Common myeloid progenitor, CD34-positive (primary cell): ENCODE measurements around the gene MTX1.
A peak's percentile ranks its signal among the peaks of the same experiment; 100 is the strongest.

Source experiments
- CTCF ChIA-PET: fragments of 350-600 bp; sonication (Branson Sonifier 250); formaldehyde crosslinking; loops from one replicate; lab custom pipeline; 2021; ENCODE audit warnings: antibody characterized with exemption; lab: Charles Lee
- POLR2A ChIA-PET: fragments of 350-600 bp; sonication (Branson Sonifier 250); formaldehyde crosslinking; loops from one replicate; lab custom pipeline; 2021; ENCODE audit warnings: antibody characterized with exemption; lab: Charles Lee
- DNase-seq, 3 donors: peaks; one replicate each; pipeline versions ENCODE4 v3.0.0 to v3.0.0-alpha.2; 2013
- H3K27ac ChIP-seq, 2 experiments: 1 replicate in 1 of 2; 2 replicates in 1 of 2; pipeline ENCODE4 v1.7.0; 2013; ENCODE audit warnings: inconsistent platforms in 2 of 2, low read length in 2 of 2, mild to moderate bottlenecking in 2 of 2, low read depth in 1 of 2, moderate library complexity in 1 of 2; ENCODE audit not compliant: severe bottlenecking in 2 of 2, insufficient read depth in 1 of 2, poor library complexity in 1 of 2
- H3K27me3 ChIP-seq, 5 experiments: replicated peaks in 2 of 5; 1 replicate in 3 of 5; 2 replicates in 2 of 5; pipeline versions ENCODE4 v1.6.1 to v1.7.0; 2013; ENCODE audit warnings: low read length in 4 of 5, mild to moderate bottlenecking in 2 of 5, moderate library complexity in 2 of 5, inconsistent platforms in 1 of 5; ENCODE audit not compliant: insufficient read depth in 5 of 5, control insufficient read depth in 4 of 5
- H3K36me3 ChIP-seq, 4 experiments: 1 replicate in 2 of 4; 2 replicates in 2 of 4; pipeline versions ENCODE4 v1.6.1 to v1.7.0; 2013; ENCODE audit warnings: low read length in 3 of 4, control low read depth in 1 of 4, mild to moderate bottlenecking in 1 of 4; ENCODE audit not compliant: control insufficient read depth in 4 of 4, insufficient read depth in 4 of 4
- H3K4me1 ChIP-seq, 4 experiments: 1 replicate in 3 of 4; 2 replicates in 1 of 4; pipeline versions ENCODE4 v1.6.1 to v1.7.1; 2013; ENCODE audit warnings: low read length in 3 of 4, mild to moderate bottlenecking in 3 of 4, control low read depth in 1 of 4, inconsistent platforms in 1 of 4, moderate library complexity in 1 of 4; ENCODE audit not compliant: control insufficient read depth in 4 of 4, insufficient read depth in 4 of 4; ENCODE audit errors: control extremely low read depth in 1 of 4
- H3K4me3 ChIP-seq, 7 experiments: 1 replicate in 4 of 7; 2 replicates in 3 of 7; pipeline versions ENCODE4 v1.5.1 to v1.7.0; 2013; ENCODE audit warnings: mild to moderate bottlenecking in 7 of 7, low read length in 6 of 7, moderate library complexity in 6 of 7, inconsistent platforms in 2 of 7, low read depth in 2 of 7, control low read depth in 1 of 7; ENCODE audit not compliant: insufficient read depth in 4 of 7, control insufficient read depth in 1 of 7; ENCODE audit errors: extremely low read depth in 1 of 7
- H3K9me3 ChIP-seq, 5 experiments: 1 replicate in 4 of 5; 2 replicates in 1 of 5; pipeline versions ENCODE4 v1.6.1 to v1.7.1; 2013; ENCODE audit warnings: low read length in 4 of 5, mild to moderate bottlenecking in 2 of 5, inconsistent platforms in 1 of 5, low read depth in 1 of 5, moderate library complexity in 1 of 5; ENCODE audit not compliant: control insufficient read depth in 4 of 5, insufficient read depth in 2 of 5; ENCODE audit errors: control extremely low read depth in 1 of 5
- WGBS: methylation state at CpG from one replicate; pipeline ENCODE4 v1.1.5; 2013; ENCODE audit not compliant: insufficient coverage; 5-methylcytosine and 5-hydroxymethylcytosine counted together

MTX1 gene

GRCh38 chr1:155183775-155184221 is 24.7 kb upstream of the MTX1 start:
- ChIA-PET POLR2A (no interaction called here), CTCF (interaction anchor here (0.6 to 2.0 kb wide), 3 partner anchors 8 to 23 kb away, joined by 3 to 6 read pairs (median 5); partner anchors contain the start of gene THBS3)
- WGBS = 95% methylated on average over 14 of the region's 20 CpGs
- no peaks in the 10 kb centered on the region for H3K27me3 ChIP-seq
- peaks cover 4 to 46% (median 8%) of the 10 kb centered on the region in 4 experiments for H3K36me3 ChIP-seq
- H3K4me3 ChIP-seq = no peak overlapping the region
- H3K4me1 ChIP-seq = peaks cover 0 to 7% (median 0%) of the 10 kb centered on the region in 4 experiments
- no peak for DNase-seq
- H3K27ac ChIP-seq = no peak overlapping the region
- no peaks in the 10 kb centered on the region for H3K9me3 ChIP-seq

DNA sequence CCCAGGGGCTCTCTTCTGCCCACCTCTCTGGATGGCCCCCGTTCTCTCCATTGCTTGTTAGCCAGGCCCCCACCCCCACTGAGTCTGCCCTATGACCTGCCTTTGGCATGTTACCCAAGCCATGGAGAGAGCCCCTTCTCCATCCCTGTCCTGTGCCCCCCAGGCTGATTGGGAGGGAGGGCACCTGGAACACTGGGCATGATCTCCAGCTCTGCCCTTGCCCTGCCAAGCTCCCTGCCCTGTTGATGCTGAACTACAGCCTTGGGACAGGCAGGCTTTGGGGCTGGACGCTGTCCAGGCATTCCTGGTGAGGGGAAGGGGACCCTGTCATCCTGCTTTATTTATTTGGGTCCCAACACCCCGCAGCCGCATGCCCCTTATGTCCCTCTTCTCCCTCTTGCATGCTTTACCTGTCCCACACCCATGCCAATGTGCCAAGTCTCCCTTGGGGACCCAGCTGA is 24.1 kb upstream of the MTX1 start:
- WGBS = 94% methylated on average over 3 of the region's 4 CpGs
- DNase-seq = no peak
- no peak overlapping the region for H3K27ac ChIP-seq
- POLR2A ChIA-PET = no interaction called here
- no peak overlapping the region for H3K4me3 ChIP-seq
- H3K27me3 ChIP-seq = no peaks in the 10 kb centered on the region
- peaks cover 4 to 40% (median 5%) of the 10 kb centered on the region in 4 experiments for H3K36me3 ChIP-seq
- CTCF ChIA-PET = interaction anchor here (0.6 to 2.0 kb wide), 3 partner anchors 8 to 23 kb away, joined by 3 to 6 read pairs (median 5); partner anchors contain the start of gene THBS3
- no peaks in the 10 kb centered on the region for H3K9me3 ChIP-seq
- H3K4me1 ChIP-seq = peaks cover 0 to 5% (median 0%) of the 10 kb centered on the region in 4 experiments

DNA sequence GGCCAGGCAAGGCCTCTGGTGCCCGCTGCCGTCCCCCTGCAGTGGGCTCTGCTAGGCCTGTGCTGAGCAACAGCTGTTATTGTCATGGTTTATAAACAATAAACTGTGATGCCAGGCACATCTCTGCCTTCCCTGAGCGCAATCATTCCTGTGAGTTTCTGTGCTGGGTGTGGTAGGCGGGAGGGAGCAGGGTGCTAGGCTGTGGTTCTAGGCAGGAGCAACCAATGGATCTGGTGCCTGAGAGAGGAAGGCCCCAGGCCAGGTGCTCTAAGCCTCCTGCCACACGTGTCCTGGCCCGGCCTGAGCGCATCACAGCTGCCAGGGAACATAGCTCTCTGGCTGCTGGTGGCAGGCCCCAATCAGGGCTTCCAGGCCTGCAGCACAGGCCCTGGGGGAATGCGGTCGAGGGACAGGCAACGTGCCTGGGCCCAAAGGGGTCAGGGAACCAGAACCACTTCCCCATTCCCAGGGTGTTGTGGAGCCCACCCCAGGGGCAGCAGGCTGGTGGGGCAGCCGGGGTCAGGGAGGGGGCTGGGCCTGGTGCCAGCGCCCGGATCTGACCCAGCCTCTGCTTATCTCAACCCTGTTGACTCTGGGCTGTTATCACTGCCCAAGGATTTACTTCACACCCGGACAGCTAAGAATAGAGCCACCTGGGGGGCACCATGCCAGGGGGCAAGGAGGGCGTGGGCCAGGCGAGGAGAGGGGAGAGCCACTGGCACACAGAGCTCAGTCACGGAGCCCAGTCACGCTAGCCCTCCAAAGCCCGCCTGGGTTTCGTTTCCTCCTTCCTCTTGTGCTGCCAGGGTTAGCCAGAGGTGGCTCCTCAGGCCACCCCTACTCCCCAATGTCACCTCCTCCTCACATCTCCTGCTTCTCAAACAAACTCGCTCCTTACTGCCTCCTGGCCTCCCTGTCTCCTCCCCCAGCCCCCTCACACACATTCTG is 23.4 kb upstream of the MTX1 start:
- no peak overlapping the region for H3K4me3 ChIP-seq
- peak in 2 of 3 donors; percentile 32 to 41 for DNase-seq
- H3K4me1 ChIP-seq = peaks cover 0 to 5% (median 0%) of the 10 kb centered on the region in 4 experiments
- H3K9me3 ChIP-seq = no peaks in the 10 kb centered on the region
- H3K27ac ChIP-seq = no peak overlapping the region
- ChIA-PET POLR2A (no interaction called here), CTCF (interaction anchor here (1.0 to 2.0 kb wide), 4 partner anchors 9 to 42 kb away, joined by 4 to 6 read pairs (median 4); partner anchors contain the start of gene THBS3)
- peaks cover 0 to 32% (median 1%) of the 10 kb centered on the region in 4 experiments for H3K36me3 ChIP-seq
- 78% methylated on average over 14 of the region's 21 CpGs for WGBS
- no peaks in the 10 kb centered on the region for H3K27me3 ChIP-seq

- peaks cover 0 to 5% (median 0%) of the 10 kb centered on the region in 4 experiments for H3K4me1 ChIP-seq
- no peaks in the 10 kb centered on the region for H3K9me3 ChIP-seq
- no peaks in the 10 kb centered on the region for H3K27me3 ChIP-seq
- H3K4me3 ChIP-seq = no peak overlapping the region
- POLR2A ChIA-PET = no interaction called here
- CTCF ChIA-PET = interaction anchor here (1.0 kb wide), 2 partner anchors 8 to 41 kb away, joined by 4 read pairs; no protein-coding TSS in a partner anchor
- WGBS = 88% methylated on average over 5 of the region's 6 CpGs
- H3K36me3 ChIP-seq = peaks cover 0 to 30% (median 1%) of the 10 kb centered on the region in 4 experiments
- no peak overlapping the region for H3K27ac ChIP-seq
- DNase-seq = no peak
These were observed 22.8 kb upstream of the MTX1 start for GRCh38 chr1:155185783-155186066.

DNA sequence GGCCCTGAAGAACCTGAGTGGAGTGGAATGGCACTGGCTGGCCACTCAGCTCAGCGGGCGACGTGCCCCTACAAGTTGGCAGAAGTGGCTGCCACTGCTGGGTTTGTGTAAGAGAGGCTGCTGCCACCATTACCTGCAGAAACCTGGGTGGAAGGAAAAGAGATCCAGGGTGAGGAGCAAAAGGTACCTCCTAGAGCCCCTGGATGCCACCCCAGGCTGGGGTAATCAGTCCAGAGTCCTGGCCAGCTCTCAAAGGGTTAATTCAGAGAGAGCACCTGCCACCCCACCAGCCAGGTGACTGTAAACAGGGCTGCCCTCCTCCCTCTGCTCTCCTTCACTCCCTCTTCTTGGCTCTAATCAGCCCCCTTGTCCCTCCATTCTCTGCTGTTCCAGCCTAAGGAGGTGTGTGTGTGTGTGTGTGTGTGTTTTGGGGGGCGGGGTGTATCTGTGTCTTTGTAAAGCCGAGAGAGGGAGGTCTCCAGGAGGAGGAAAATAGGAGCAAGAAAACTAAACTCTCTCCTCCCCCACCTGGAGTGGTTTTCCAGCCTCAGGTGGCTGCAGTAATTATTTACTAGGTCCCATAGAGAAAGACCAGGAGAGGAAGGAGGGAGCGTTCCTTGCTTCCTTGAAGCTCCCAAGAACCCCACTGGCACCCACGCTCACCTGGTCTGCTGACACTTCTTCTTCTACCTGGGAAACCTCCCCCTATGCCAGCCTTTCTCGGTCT is 22.3 kb upstream of the MTX1 start:
- no peak overlapping the region for H3K27ac ChIP-seq
- H3K4me3 ChIP-seq = no peak overlapping the region
- WGBS = 96% methylated on average over 2 of the region's 8 CpGs

GRCh38 chr1:155186794-155187455 is 21.6 kb upstream of the MTX1 start:
- no peak overlapping the region for H3K27ac ChIP-seq
- H3K9me3 ChIP-seq = no peaks in the 10 kb centered on the region
- H3K4me3 ChIP-seq = no peak overlapping the region
- CTCF ChIA-PET = interaction anchor here (1.2 kb wide), 1 partner anchor 9 kb away, joined by 4 read pairs; no protein-coding TSS in a partner anchor
- no peaks in the 10 kb centered on the region for H3K27me3 ChIP-seq
- POLR2A ChIA-PET = no interaction called here
- peaks cover 0 to 21% (median 1%) of the 10 kb centered on the region in 4 experiments for H3K36me3 ChIP-seq
- peaks cover 0 to 6% (median under 1%) of the 10 kb centered on the region in 4 experiments for H3K4me1 ChIP-seq
- 86% methylated on average over 8 of the region's 14 CpGs for WGBS
- no peak for DNase-seq

More for the DNA sequence above, 22.3 kb upstream of the MTX1 start:
- Histone ChIP-seq H3K4me1 (peaks cover 0 to 5% (median 0%) of the 10 kb centered on the region in 4 experiments), H3K36me3 (peaks cover 0 to 28% (median 1%) of the 10 kb centered on the region in 4 experiments), H3K27me3 (no peaks in the 10 kb centered on the region), H3K9me3 (no peaks in the 10 kb centered on the region)
- DNase-seq = no peak
- POLR2A ChIA-PET = no interaction called here
- CTCF ChIA-PET = interaction anchor here (1.0 kb wide), 1 partner anchor 41 kb away, joined by 4 read pairs; no protein-coding TSS in a partner anchor
